GM21423 (cell line): ENCODE measurements around the gene ATP2B3.

Experiments
- ATAC-seq: cut with Tn5 transposase; IDR thresholded peaks from one replicate; pipeline ENCODE4 v1.9.1; 2021; ENCODE audit warnings: mild to moderate bottlenecking, moderate library complexity; ENCODE audit not compliant: unreplicated experiment

The ATP2B3 gene

DNA sequence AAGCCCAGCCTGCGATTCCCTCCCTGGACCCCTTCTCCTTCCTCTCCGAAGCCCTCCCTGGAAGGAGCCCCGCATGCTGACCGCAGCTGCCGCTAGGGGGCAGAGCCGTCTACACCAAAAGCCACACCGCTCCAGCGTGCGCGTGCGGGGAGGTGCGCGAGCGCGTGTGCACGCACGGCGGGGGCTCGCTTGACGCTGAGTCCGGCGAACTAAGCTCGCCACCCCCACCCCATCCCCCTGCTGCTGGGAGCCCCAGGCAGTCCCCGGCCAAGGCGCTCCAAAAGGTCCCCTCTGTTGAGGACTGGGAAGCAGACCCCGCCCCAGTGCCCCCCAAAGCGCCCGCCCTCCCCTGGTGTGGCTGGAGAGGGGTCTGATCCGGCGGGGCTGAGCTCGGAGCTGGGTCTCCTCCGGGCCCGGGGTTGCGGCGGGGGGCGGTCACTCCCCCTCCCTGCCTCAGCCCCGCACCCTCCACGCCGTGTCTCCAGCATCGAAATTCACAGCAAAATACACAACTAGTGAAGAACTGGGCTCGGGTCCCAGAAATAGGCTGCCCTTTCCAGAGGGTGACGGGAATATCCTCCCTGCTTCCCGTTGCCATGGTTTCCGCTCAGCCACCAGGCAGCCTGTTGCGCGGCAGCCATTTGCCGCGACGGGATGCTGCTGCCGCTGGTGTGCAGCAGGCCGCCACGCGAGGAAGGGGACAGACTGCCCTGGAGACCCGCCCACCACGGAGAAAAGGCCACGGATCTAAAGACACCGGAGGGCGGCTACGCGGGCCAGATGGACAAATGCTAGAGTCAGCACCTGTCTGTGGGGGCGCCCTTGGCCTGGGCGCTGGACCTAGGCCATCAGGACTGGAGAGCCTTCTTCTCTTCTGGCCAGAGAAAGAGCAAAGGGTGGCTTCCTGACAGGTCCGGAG is 92.7 kb downstream of the ATP2B3 start:
- peak; percentile 60 for ATAC-seq

DNA sequence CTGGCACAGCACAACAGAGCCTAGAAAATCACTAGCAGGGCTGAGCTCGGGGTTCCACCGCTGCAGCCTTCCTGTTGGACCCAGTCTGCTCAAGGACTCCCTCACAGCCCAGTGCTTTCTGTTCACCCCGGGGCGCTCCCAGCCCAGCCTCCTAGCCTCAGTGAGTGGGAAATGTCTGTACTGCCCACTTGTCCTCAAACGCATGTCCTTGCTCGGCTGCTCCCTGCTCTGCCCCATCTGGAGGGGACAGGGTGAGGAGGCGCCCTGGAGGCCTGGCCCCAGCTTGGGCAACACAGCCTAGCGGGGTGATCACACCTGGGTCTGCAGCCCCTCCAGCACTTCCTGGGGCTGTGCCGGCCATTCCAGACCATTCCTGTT is 93.4 kb downstream of the ATP2B3 start:
- no peak for ATAC-seq

DNA sequence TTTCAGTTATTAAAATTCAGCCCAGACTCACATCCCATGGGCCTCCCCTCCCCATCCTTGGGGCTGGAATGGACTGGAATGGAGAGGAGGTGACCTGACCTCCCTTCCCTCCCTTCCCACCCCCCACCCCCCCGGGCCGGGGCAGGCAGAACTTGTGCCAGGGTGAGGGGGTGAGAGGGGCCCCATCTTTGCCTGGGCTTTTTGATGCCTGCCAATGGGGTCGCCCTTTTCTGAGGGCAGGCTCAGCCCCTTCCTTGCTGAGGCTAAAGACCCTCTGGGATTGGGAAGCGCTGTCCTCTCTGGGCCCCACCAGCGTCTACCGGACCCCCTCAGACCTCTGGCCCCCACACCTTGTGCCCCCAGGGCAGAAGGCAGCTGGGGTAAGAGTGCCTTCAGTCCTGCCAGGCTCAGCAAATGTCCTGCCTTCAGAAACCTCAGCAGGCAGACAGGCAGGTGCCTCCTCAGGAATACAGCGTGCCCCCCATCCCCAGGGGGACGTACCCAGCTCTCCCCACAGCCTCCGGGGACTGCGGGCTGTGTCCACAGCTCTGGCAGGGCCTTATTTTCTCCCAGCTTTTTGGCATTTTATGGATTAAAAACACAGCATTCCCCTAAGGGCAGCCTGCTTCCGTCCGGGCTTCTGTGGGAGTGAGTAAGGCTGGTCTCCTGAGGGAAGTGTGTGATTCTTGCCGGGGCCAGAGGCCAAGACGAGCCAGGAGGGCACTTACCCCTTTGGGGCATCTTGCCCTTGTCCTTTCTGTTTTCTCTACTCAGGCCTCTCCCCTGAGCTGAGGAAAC is 94.1 kb downstream of the ATP2B3 start:
- ATAC-seq, result no peak

DNA sequence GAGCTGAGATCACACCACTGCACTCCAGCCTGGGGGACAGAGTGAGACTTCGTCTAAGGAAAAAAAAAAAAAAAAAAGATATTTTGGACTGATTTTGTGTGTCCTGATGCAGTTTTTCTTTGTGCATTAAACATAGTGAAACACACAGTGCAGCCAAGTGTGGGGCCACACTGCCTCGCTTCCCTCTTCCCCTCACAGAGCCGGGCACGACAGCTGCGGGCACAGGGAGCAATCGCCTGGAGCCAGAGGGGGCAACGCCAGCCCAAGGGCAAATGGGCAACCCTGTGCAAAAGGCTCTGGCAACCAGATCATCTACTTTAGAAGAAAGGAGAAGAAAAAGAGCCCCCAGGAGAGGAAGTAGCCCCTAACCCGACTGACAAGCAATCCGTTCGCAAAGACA is 95.0 kb downstream of the ATP2B3 start:
- no peak for ATAC-seq

DNA sequence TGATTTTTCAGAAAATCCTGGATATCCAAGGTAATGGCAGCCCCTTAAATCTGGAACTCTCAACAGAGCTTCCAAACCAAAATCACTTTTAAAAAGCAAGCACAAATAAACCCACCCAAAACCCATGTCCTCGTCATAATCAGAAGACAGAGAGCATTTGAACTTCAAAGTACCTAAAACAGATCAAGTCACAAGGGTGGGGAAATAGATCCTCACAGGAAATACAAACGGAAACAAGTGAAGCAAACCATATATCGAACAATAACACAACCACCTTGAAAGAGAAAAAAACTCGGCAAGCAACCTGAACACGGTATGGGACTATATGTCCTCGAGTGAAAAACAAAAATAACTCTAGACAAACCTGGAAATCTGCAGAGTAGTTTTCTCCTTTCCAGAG is 97.4 kb downstream of the ATP2B3 start:
- no peak for ATAC-seq

DNA sequence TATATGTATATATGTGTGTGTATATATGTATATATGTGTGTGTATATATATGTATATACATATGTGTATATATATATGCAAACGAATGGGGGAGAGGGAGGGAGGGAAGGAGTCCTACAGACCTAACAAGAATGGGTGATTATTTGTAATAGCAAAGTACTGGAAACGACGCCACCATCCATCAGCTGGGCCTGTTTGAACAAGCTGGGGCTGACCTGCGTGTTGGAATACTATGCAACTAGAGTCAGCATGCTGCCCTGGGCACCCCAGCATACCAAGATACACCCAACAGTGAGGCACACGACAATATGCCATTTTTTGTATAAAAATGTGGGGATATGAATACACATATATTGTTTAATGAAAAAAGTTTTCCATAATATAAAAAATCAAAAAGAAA is 103.1 kb downstream of the ATP2B3 start:
- no peak for ATAC-seq

DNA sequence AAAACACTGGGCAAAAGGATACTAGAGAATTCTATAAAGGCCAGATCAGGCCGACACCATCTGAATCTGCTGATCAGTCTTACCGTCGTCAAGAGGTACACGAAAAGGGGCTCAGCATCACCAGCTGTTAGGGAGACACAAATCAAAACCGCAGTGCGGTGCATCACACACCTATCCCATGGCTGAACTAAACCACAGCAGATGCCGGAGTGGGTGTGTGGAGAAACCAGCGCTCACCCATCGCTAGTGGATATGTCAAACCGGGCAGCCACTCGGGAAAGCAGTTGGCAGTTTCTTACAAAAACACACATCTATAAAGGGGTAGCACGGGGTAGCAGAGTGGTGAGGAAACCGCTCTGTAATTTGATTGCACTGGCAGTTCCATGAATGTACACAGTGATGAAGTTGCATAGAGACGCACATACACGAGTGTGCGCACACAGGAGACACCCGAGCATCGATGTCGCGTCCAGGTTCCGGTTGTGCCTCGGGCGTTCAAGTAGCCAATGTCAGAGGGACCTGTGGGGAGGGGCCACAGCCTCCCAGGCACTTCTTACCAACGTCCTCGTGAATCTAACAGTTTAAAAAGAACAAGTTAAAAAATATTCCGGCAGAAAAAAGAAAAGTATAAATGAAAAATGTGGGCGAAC is 104.6 kb downstream of the ATP2B3 start:
- no peak for ATAC-seq

DNA sequence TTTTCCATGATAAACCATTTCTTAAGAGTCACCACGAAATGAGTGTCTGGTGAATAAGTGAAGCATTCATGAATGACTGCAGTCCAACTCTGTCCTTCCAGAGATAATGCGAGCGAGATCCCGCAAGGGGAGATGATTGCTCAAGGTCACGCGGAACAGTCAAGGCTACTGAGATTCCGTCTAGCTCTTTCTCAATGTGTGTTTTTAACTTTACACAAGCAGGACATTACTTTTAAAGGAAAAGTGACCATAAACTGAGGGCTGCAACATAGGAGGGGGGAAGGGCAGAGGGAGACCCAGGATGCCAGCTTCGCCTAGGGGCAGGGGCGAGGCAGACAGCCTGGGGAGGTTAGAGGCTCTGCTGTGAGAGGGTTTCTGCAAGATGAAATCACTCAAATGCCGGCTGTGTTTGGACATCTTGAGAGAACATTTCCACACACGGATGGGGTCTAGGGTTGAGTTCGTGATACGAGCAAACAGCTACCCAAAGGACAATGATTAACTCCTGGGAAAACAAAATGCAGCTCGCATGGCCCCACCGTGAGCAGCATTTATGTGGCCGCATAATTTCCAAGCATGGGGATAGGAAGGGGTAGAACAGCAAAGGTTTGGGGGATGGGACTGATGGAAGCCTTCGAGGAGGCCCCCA is 105.3 kb downstream of the ATP2B3 start:
- no peak for ATAC-seq

DNA sequence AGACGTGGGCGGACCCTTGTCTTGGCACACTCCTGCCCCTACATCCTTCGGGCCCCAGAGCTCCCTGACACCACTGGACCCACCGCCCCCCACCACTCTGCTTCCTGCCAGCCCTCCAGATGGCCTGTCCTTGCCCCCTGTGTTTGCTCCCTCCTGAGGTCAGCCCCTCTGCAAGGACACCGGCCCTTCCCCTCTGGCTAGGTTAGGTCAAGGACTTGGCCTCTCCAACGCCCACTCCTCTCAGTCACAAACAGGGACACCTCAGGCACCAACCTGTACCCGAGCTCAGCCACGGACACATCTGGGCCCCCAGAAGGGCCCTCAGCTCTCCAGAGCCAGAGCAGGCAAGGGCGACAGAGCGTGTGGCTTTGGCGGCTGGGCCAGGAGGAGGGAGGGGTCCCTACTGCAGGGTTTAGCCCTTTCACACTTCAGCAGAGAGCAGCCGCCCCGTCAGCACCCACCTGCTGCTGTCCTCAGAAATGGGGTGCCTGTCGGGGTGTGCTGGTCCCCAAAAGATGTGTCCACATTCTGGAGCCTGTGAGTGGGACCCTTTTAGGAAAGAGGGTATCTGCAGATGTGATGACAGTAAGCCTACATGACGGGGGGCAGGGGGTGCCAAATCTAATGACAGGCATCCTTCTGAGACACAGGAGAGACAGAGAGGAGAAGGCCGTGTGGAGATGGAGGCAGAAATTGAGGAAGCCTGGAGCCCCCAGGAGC is 106.0 kb downstream of the ATP2B3 start:
- ATAC-seq, result no peak

DNA sequence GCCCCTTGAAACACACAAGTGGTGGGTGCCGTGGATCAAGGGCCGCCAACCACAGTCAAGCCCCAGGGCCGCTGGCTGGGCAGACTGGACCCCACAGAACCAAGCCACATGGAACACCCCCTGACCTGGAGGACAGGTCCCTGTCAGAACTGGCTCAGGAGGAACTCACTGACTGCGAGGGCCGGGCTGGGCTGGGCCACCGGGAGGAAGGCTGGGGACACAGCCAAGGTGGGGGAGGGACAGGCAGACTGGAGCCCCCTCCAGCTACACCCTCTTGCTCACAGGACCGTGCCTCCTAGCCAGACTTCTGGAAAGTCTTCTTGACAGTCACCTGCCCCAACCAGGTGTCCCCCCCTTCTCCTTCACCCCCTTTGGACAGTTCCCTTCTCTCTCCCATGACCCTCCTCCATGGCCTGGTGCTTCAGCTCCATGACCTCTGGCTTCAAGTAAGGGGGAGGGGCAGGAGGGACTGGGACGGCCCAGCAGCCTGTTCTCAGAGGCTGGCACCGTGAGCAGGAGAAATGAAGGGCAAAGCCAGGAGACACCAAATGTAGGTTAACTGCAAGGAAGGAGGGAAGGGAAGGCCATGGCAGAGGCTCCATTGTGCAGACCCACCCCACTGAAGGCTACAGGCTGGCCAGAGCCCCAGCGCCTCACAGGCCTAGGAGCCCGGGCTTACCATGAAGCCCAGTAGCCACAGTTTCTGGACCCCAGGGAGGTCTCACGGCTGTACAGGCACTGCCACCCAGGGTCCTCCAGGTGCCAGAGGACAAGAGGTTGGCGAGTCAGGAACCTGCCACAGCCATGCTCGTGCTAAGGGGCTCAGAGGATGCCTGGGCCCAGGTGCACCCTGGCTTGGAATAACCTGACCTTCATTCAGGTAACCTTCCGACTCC is 107.0 kb downstream of the ATP2B3 start:
- ATAC-seq, result no peak

DNA sequence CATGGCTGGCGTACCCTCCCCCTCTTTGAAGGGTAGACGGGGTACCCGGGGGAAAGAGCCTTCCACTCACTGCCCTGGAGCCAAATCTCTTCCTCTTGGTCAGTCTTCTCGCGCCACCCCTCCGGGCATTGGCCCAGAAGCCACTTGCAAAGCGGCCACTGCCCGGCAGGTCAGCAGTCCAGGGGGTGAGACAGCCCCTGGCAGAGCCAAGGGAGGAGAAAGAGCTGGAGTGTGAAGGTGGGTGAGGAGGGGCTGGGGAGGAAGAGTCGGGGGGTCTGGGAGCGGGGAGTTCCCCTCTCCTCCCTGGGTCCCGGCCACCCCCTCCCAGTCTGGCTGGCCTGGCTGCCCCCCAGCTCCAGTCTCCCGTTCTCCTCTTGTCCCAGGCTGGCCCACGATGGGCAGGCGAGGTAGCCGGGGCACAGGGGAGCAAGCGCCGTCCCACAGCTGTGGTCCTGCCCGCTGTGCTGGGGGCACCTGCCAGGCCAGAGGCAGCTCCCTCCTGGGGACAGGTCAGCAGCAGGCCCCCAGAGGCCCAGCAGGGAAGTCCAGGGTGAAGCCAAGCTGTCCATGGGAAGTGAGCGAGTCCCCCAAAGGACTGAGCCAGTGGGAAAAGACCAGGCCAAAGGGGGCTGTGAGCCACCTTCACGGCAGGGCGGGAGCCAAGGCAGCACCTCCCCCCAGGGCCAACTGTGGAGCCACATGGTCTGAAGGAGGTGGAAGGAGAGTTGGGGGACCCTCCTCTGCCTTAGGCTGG is 108.0 kb downstream of the ATP2B3 start:
- no peak for ATAC-seq

DNA sequence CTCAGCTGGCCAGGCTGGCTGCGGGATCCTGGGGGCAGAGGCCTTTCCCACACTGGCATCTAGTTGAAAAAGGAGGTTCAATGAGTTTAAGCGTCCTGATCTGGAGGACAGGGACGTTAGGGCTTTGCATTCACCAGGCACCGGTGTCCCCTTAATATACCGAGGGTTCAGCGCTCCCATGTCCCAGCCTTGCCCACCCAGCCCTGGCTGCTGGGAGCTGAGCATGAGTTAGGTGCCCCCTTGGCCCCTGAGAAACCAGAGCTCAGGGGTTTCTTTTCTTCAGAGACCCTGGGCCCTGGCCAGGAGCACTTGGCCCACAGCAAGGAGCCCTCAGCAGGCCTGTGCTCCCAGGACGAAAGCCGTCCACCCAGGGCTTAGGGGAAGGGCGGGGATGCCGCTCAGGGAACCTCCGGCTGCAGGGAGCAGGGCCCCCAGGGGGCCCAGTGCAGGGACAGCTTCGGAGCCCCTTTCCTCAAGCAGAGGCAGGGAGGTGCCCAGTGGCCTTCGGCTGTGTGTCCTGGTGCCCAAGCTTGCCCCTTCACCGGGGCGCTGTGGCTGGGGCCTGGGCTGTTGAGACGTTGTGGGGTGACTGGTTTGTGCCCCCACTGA is 108.7 kb downstream of the ATP2B3 start:
- ATAC-seq, result no peak

DNA sequence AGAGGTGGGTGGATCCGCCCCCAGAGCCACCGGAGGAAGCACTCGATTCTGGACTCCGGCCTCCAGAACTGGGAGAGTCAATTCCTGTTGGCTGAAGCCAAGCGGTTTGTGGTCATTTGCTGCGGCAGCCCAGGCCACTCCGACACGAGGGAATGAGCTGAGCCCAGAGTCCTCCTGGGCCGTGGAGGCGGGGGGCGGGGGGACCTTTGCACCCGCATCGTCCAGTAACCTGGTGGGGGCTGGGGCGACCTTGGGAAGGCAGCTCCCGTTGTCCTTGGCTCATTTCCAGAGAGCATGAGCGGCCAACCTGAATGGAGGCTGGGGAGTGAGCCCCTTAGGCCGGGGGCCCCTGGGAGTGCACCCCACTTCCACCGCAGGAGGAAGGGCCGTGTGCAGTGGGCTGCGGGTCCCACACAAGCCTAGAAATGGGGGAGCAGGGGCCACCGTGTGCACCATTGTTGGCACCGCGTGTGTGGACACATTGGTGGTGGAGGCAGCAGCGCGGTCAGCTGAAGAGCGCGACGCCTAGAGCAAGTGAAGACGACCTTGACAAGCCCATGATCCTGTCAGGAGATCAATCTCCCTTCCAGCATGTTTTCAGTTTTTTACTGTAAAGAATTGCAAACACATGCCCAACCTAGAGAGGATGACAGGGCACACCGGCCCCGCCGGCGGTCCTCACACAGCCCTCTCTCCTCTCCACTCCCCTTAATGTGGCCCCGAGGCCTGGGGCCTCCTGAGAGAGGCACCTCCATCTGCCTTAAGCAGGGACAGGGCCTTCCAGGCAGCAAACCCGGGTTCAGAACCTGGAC is 109.6 kb downstream of the ATP2B3 start:
- ATAC-seq, result no peak

DNA sequence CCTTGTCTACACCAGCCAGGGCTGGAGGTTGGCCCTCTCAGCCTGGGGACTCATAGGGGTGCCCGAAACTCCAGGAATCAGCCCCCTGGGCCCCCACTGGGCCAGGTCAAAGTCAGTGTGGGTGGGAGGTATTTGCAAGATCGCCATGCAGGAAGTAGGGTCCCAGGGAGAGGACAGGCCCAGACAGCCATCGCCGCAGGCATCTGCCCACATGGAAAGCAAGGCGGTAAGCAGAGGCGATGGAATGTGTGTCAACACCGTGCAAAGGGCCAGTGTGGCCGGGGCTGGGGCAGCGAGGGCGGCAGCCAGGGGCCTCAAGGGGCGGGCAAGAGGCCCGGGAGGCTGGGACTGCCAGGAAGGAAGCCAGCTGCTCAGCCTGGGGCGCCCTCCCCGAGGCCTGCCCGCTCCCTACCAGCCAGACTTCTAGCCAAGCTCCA is 110.3 kb downstream of the ATP2B3 start:
- no peak for ATAC-seq

DNA sequence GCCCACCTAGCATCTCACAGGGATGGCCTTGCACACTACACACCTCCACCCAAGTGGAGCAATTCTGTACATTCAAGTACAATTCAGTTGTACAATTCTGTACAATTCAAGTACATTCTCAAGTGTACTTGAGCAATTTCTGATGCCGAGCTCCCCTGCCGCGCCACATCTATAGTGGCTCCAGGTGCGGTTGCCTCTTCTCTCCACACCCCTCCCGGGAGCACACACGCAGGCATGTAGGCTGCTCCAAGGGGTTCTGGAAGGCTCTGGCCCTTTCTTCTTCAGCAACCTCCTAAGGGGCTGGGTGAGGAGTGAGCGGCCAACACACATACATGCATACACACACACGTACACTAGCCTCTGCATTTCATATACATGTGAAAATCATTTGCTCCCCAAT is 110.7 kb downstream of the ATP2B3 start:
- ATAC-seq, result no peak

DNA sequence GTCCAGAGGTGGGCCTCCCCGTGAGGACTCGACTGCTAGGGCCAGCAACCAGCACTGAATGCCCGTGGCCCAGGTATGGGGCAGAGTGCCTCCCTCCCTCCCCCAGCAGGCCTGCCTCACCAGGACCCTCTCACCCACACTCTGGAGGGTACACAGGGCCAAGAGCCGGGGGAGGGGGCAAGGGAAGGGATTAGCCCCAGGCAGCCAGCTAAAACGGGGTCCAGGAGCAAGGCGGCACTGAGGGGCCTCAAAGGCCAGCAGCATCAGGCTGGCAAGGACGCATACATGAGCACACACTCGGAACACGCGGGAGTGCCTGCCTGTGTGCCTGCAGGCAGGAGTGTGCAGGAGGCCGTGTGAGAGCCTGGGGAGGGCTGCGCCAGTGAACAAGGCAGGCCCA is 111.2 kb downstream of the ATP2B3 start:
- ATAC-seq, result no peak

DNA sequence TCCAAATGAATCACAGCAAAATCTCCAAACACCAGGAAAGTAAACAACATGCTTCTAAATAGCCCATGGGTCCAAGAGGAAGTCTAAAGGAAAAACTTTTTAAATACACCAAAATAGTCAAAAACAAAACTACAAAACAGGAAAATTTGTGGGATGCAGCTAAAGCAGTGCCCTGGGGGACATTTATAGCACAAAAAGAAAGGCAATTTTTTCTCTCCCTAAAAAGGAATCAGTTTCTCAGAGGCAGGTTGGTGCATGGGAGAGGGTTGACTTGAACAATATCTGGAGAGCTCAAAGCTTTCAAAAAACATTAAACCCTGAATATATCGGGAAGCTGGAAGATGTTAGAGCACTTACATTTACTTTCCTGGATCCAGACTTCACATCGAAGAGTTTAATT is 113.9 kb downstream of the ATP2B3 start:
- no peak for ATAC-seq
